BJ (cell line): ENCODE measurements around the gene DCAF4L1. TPM values are rescaled to one million over a fixed set of nuclear protein-coding genes. Genes with fewer than 3 reads are reported as not detected.
A peak's percentile ranks its signal among the peaks of the same experiment; 100 is the strongest.

ENCODE experiments used
- CTCF ChIA-PET: fragments of 350-600 bp; formaldehyde crosslinking; extraction: SDS; loops from one replicate; lab custom pipeline; 2021; ENCODE audit warnings: antibody characterized with exemption, inconsistent platforms; lab: Yijun Ruan, JAX
- POLR2A ChIA-PET: fragments of 300-600 bp; sonication (Branson Sonifier 250); formaldehyde crosslinking; extraction: SDS; loops from one replicate; lab custom pipeline; 2021; ENCODE audit warnings: antibody characterized with exemption; lab: Charles Lee
- DNase-seq: peaks from one replicate; pipeline ENCODE4 v3.0.0-alpha.2; 2011; ENCODE audit warnings: low read depth
- H3K27me3 ChIP-seq: 2 replicates; pipeline ENCODE4 v1.6.0; 2011; ENCODE audit warnings: low read length; ENCODE audit not compliant: control insufficient read depth, insufficient read depth
- H3K36me3 ChIP-seq: 2 replicates; pipeline ENCODE4 v1.5.1; 2011; ENCODE audit warnings: low read length; ENCODE audit not compliant: control insufficient read depth, insufficient read depth
- H3K4me3 ChIP-seq: 2 replicates; pipeline ENCODE4 v1.5.1; 2011; ENCODE audit warnings: low read depth, mild to moderate bottlenecking, control low read depth, low read length
- polyA plus RNA-seq: library from polyadenylated mRNA; depleted of rRNA; stranded (reverse); fragments of >200 nt; gene quantifications from 2 replicates; pipeline ENCODE4 v1.2.3, GENCODE V29; 2011
- TF ChIP-seq, protein P1 (sequence below): IDR thresholded peaks from 2 replicates; pipeline ENCODE4 v1.5.1; 2011; ENCODE audit warnings: low read depth, mild to moderate bottlenecking, control low read depth, inconsistent platforms, low read length, moderate library complexity; ENCODE audit not compliant: insufficient read depth

The DCAF4L1 gene
- polyA plus RNA-seq, 1 experiment: 0.04 TPM

DNA sequence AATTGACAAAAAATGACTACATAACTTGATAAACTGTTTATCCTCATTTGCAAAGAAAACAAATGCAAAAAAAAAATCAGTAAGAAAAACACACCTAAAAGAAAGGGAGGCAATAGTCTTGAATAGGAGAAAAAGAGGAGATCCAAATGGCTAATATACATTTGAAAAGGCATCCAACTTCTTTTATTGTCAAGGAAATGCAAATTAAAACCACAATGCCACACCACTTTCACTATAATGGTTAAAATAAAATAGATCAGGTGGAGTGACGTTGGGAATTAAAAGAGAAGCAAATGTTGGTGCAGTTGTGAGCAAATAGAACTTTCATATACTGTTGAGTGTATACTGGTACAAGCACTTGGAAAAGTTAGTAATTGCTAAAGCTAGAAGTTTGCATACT lies 3.6 kb downstream of the DCAF4L1 start:
- POLR2A ChIA-PET: no interaction called here
- H3K36me3 ChIP-seq: no peaks in the 10 kb centered on the region
- no peak overlapping the region for H3K4me3 ChIP-seq
- H3K27me3 ChIP-seq: no peaks in the 10 kb centered on the region
- TF ChIP-seq, protein P1, sequence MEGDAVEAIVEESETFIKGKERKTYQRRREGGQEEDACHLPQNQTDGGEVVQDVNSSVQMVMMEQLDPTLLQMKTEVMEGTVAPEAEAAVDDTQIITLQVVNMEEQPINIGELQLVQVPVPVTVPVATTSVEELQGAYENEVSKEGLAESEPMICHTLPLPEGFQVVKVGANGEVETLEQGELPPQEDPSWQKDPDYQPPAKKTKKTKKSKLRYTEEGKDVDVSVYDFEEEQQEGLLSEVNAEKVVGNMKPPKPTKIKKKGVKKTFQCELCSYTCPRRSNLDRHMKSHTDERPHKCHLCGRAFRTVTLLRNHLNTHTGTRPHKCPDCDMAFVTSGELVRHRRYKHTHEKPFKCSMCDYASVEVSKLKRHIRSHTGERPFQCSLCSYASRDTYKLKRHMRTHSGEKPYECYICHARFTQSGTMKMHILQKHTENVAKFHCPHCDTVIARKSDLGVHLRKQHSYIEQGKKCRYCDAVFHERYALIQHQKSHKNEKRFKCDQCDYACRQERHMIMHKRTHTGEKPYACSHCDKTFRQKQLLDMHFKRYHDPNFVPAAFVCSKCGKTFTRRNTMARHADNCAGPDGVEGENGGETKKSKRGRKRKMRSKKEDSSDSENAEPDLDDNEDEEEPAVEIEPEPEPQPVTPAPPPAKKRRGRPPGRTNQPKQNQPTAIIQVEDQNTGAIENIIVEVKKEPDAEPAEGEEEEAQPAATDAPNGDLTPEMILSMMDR: no peak
- CTCF ChIA-PET: interaction anchor here (0.6 to 1.0 kb wide), 2 partner anchors 23 to 267 kb away, joined by 3 to 5 read pairs; no protein-coding TSS in a partner anchor
- DNase-seq: no peak

- H3K4me3 ChIP-seq: peak overlapping the region; percentile 90
- no peaks in the 10 kb centered on the region for H3K27me3 ChIP-seq
- TF ChIP-seq, protein P1: no peak
- ChIA-PET CTCF (no interaction called here), POLR2A (no interaction called here)
- no peak for DNase-seq
- no peaks in the 10 kb centered on the region for H3K36me3 ChIP-seq
Measured at GRCh38 chr4:41989994-41990364, 8.4 kb downstream of the DCAF4L1 start.

DNA sequence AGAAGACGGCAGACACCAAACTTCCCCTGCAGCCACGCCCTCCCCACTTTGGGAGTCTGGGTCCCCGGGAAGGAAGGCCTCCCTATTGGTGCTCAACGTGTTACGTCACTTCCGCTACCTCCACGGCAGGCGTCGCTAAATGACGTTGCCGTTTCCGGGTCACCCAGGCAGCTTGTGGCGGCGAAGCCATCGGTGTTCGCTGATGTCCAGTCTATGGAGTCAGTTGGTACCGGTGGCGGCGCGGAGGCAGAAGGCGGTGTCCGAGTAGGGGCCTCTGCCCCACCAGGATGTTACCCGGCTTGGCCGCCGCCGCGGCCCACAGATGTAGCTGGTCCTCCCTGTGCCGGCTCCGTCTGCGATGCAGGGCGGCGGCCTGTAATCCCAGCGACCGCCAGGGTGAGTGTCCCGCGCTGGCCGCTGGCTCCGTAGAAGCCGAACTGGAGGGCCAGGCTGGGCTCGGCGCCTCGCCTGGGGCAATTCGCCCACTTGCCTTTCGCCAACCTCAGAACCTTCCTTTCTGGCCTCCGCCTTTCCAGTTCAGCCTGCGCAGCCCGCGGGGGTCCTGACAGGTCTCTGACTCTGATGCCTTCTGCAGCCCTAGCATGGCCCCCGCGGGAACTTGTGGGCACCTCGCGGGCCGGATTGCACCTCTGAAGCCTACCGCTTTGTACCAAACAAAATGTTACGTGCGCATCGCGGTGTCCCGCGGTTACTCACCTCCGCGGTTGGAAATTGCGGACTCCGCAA lies 9.0 kb downstream of the DCAF4L1 start, which contains the start of gene SLC30A9:
Gene SLC30A9, plus strand, starts transcription at position 166 of the 747 bp plus-strand sequence. Its CDS starts 122 bp downstream, at position 288.
- ChIA-PET POLR2A (no interaction called here), CTCF (interaction anchor here (1.5 kb wide), 1 partner anchor 19 kb away, joined by 6 read pairs; no protein-coding TSS in a partner anchor)
- peak; percentile 75 for DNase-seq

GRCh38 chr4:41991916-41992767 lies 10.6 kb downstream of the DCAF4L1 start:
- POLR2A ChIA-PET: no interaction called here
- H3K36me3 ChIP-seq: no peaks in the 10 kb centered on the region
- CTCF ChIA-PET: interaction anchor here (1.5 kb wide), 1 partner anchor 18 kb away, joined by 6 read pairs; no protein-coding TSS in a partner anchor
- no peaks in the 10 kb centered on the region for H3K27me3 ChIP-seq
- TF ChIP-seq, protein P1: no peak
- no peak for DNase-seq
- no peak overlapping the region for H3K4me3 ChIP-seq

More for the DNA sequence above, 9.0 kb downstream of the DCAF4L1 start, which contains the start of gene SLC30A9:
- TF ChIP-seq, protein P1: peak; percentile 52
- Histone ChIP-seq H3K36me3 (no peaks in the 10 kb centered on the region), H3K4me3 (peak within 1 kb of the TSS; percentile 90), H3K27me3 (no peaks in the 10 kb centered on the region)
